HepG2 (cell line): ENCODE results near the gene LBR. TPM values are rescaled to one million over a fixed set of nuclear protein-coding genes. Genes with fewer than 3 reads are reported as not detected.

Source experiments
- ARID4A ChIP-seq: sonication (generic); formaldehyde crosslinking; IDR thresholded peaks from 2 replicates; pipeline ENCODE4 v1.5.0; 2020; ENCODE audit warnings: mild to moderate bottlenecking, missing genetic modification reagents, borderline replicate concordance
- BCLAF1 ChIP-seq: fragments of 450-650 bp; IDR thresholded peaks from 2 replicates; pipeline ENCODE4 v1.6.1; 2017; ENCODE audit warnings: mild to moderate bottlenecking
- E2F1 ChIP-seq: sonication (generic); formaldehyde crosslinking; IDR thresholded peaks from 2 replicates; pipeline ENCODE4 v1.5.0; 2020; ENCODE audit warnings: missing genetic modification reagents
- IRX3 ChIP-seq: sonication (generic); formaldehyde crosslinking; IDR thresholded peaks from 2 replicates; pipeline ENCODE4 v1.8.1; 2023; ENCODE audit warnings: mild to moderate bottlenecking, low read depth, missing genetic modification reagents, borderline replicate concordance
- ISL2 ChIP-seq: sonication (generic); formaldehyde crosslinking; IDR thresholded peaks from 2 replicates; pipeline ENCODE4 v1.5.0; 2020; ENCODE audit warnings: missing genetic modification reagents
- PLSCR1 ChIP-seq: sonication (generic); formaldehyde crosslinking; IDR thresholded peaks from 2 replicates; pipeline ENCODE4 v1.5.0; 2020; ENCODE audit warnings: missing genetic modification reagents, mild to moderate bottlenecking, borderline replicate concordance
- ZFP36L1 ChIP-seq: sonication (generic); formaldehyde crosslinking; IDR thresholded peaks from 2 replicates; pipeline ENCODE4 v1.8.0; 2022; ENCODE audit warnings: mild to moderate bottlenecking, missing genetic modification reagents, moderate library complexity
- ZNF138 ChIP-seq: sonication (generic); formaldehyde crosslinking; IDR thresholded peaks from 2 replicates; pipeline ENCODE4 v1.5.0; 2020; ENCODE audit warnings: mild to moderate bottlenecking, low read depth, missing genetic modification reagents
- ZNF280B ChIP-seq: sonication (generic); formaldehyde crosslinking; IDR thresholded peaks from 2 replicates; pipeline ENCODE4 v1.5.0; 2020; ENCODE audit warnings: missing genetic modification reagents, mild to moderate bottlenecking, borderline replicate concordance
- ZNF512 ChIP-seq: sonication (generic); formaldehyde crosslinking; IDR thresholded peaks from 2 replicates; pipeline ENCODE4 v1.4.0; 2020; ENCODE audit warnings: mild to moderate bottlenecking, missing genetic modification reagents
- ZNF614 ChIP-seq: IDR thresholded peaks from 2 replicates; pipeline ENCODE4 v1.6.1; 2018; ENCODE audit warnings: missing biosample characterization, missing genetic modification reagents, inconsistent platforms, borderline replicate concordance
- ZNF720 ChIP-seq: sonication (generic); formaldehyde crosslinking; IDR thresholded peaks from 2 replicates; pipeline ENCODE4 v1.4.0; 2020; ENCODE audit warnings: missing genetic modification reagents
- ZNF784 ChIP-seq: sonication (generic); formaldehyde crosslinking; IDR thresholded peaks from 2 replicates; pipeline ENCODE4 v1.5.1; 2020; ENCODE audit warnings: missing genetic modification reagents, mild to moderate bottlenecking, borderline replicate concordance
- ZZZ3 ChIP-seq: sonication (generic); formaldehyde crosslinking; IDR thresholded peaks from 2 replicates; pipeline ENCODE4 v1.4.0; 2020; ENCODE audit warnings: missing genetic modification reagents, mild to moderate bottlenecking, borderline replicate concordance
- polyA plus RNA-seq, 8 experiments: library from polyadenylated mRNA; depleted of rRNA in 3 of 8; stranded (reverse) in 7 of 8; unstranded in 1 of 8; fragments of >200 nt; fragmentation: Illumina TruSeq in 4 of 8; extraction: Trizol in 4 of 8; gene quantifications; 2 replicates each; pipeline versions ENCODE4 v1.2.1 to v1.2.3, GENCODE V29; 2011 to 2016; ENCODE audit warnings: low read depth in 4 of 8, missing spikeins in 1 of 8, mixed read lengths in 1 of 8; ENCODE audit not compliant: insufficient read depth in 1 of 8
- total RNA-seq, 5 experiments: library from RNA; depleted of rRNA; stranded (reverse); fragments of >200 nt; fragmentation: Illumina TruSeq; extraction: Trizol; gene quantifications; 2 replicates each; pipeline ENCODE4 v1.2.3, GENCODE V29; 2016; ENCODE audit warnings: low read depth in 1 of 5

The LBR gene
- total and polyA plus RNA-seq, 2 of the 13 experiments (the other 11 are each of a cell fraction or from before 2014, with no cell fraction given): 38.9 to 76.7 TPM

- TF ChIP-seq ZZZ3: no peak
- TF ChIP-seq ZNF138 (CRISPR knock-in tag): no peak
- TF ChIP-seq ZNF280B (CRISPR knock-in tag): no peak
- TF ChIP-seq ZNF784 (CRISPR knock-in tag): no peak
- TF ChIP-seq ZNF512 (CRISPR knock-in tag): no peak
- no peak for TF ChIP-seq BCLAF1
- no peak for TF ChIP-seq ARID4A (CRISPR knock-in tag)
- TF ChIP-seq E2F1 (CRISPR knock-in tag): no peak
- no peak for TF ChIP-seq IRX3 (CRISPR knock-in tag)
- TF ChIP-seq PLSCR1 (CRISPR knock-in tag): no peak
- no peak for TF ChIP-seq ISL2 (CRISPR knock-in tag)
- no peak for TF ChIP-seq ZNF720
- no peak for TF ChIP-seq ZFP36L1 (CRISPR knock-in tag)
- no peak for TF ChIP-seq ZNF614 (CRISPR knock-in tag)
Measured at GRCh38 chr1:225441314-225442122, 13.7 kb upstream of the LBR start (continued).
